Keratinocyte (primary cell): ENCODE results near the gene SYNJ1.

Source experiments
- EZH2 ChIP-seq: IDR thresholded peaks from one replicate; pipeline ENCODE4 v1.6.1; 2012; ENCODE audit warnings: inconsistent platforms, mild to moderate bottlenecking, low read length, moderate library complexity
- TF ChIP-seq, protein P1 (sequence below), 3 experiments: IDR thresholded peaks in 1 of 3; conservative IDR thresholded peaks in 1 of 3; optimal IDR thresholded peaks in 1 of 3; 2 replicates in 2 of 3; 3 replicates in 1 of 3; pipeline versions ENCODE3 to v1.5.1; 2011; ENCODE audit warnings: low read length in 3 of 3, mild to moderate bottlenecking in 3 of 3, moderate library complexity in 2 of 3, control low read depth in 1 of 3, inconsistent platforms in 1 of 3; ENCODE audit not compliant: insufficient read depth in 2 of 3; ENCODE audit errors: extremely low read depth in 1 of 3

DNA sequence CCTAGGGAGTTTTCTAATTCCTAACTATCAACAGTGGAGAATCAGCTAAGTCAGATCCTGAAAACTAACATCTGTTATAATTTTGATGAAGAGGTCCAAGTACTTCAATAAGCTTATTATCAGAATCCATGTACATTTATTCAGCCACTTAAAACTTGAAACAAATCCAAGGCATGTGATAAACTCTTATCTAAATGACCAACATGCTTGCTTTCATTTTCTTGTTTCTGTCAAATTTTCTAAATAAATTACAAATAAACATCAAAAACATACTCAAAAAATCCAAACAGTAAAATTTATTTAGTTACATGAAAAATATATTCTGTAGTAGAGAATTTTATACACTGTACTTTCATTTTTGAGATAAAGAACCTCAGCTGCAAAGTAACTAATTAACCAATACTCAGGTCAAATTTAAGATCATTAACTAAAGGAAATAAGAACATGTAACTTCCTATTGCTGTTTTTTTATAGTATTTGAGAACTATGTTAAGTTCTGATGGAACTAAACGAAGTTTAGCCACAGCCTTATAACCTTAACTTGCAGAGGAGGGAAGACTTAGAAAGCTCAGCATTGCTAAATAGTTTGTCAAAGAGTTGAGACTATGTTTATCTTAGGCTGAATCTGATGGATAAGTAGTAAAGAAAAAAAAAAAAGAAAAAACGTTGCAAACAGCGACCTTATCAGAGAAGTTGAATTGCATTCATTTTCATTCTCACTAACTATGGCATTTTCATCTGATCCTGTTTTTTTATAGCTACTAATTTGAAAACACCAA lies 44.9 kb downstream of the SYNJ1 start:
- TF ChIP-seq, protein P1, sequence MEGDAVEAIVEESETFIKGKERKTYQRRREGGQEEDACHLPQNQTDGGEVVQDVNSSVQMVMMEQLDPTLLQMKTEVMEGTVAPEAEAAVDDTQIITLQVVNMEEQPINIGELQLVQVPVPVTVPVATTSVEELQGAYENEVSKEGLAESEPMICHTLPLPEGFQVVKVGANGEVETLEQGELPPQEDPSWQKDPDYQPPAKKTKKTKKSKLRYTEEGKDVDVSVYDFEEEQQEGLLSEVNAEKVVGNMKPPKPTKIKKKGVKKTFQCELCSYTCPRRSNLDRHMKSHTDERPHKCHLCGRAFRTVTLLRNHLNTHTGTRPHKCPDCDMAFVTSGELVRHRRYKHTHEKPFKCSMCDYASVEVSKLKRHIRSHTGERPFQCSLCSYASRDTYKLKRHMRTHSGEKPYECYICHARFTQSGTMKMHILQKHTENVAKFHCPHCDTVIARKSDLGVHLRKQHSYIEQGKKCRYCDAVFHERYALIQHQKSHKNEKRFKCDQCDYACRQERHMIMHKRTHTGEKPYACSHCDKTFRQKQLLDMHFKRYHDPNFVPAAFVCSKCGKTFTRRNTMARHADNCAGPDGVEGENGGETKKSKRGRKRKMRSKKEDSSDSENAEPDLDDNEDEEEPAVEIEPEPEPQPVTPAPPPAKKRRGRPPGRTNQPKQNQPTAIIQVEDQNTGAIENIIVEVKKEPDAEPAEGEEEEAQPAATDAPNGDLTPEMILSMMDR (optimal IDR thresholded peaks at IDR 0.05 in 1 of 3, IDR thresholded peaks at IDR 0.05 in 1 of 3, conservative IDR thresholded peaks at IDR 0.05 in 1 of 3; ENCODE audit: extremely low read depth in 1 of 3, insufficient read depth in 2 of 3, low read length in 3 of 3), result no peak
- TF ChIP-seq EZH2, result no peak
